Activated CD4-positive, alpha-beta T cell treated with anti-CD3 and anti-CD28 coated beads, Interleukin-10, Interleukin-2, amounts not matched to agents 100 ng/mL and 50 ng/mL, durations not matched to agents 16 hours and 8 hours (primary cell): Measurements from ENCODE around the gene ZFP36L2.
A peak's percentile ranks its signal among the peaks of the same experiment; 100 is the strongest.

ENCODE experiments used
- DNase-seq: peaks from one replicate; pipeline ENCODE4 v3.0.0-alpha.2; 2020

The ZFP36L2 gene

DNA sequence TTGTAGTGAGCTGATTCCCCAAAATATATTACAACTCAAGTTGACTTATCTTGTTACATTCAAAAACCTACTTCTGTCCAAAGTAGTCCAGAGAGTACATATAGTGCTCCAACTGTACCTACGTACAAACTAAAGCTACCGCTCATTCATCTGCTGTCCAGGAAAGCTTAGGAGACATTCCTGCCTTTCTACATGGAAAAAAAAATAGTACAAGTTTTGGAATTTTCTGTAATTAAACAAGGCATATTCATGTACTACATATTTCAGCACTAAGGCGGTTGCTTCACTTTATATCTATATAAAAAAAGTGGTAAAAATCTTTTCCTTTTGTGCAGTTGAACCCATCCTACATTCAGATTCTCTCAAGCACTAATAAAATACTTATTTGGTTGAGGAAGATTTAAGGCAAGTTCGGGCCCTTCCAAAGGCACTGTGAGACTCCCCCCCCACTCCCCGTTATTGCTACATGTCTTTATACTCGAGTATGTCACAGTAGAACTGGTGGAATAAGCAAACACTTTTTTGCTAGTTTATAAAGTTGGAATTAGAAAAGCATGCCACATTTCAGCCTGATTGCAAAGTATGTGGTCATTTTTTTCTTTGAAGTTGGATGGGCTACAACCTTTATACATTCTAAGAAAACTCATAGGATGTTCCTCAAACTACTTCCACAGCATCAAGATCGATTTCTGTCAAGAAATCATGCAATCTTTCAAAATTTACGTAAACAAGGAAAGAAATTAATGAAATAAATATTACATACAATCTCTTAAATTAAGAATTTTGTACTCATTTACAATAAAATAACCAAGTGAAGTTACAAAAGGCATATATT, 3.7 kb downstream of the ZFP36L2 start:
- DNase-seq = no peak

DNA sequence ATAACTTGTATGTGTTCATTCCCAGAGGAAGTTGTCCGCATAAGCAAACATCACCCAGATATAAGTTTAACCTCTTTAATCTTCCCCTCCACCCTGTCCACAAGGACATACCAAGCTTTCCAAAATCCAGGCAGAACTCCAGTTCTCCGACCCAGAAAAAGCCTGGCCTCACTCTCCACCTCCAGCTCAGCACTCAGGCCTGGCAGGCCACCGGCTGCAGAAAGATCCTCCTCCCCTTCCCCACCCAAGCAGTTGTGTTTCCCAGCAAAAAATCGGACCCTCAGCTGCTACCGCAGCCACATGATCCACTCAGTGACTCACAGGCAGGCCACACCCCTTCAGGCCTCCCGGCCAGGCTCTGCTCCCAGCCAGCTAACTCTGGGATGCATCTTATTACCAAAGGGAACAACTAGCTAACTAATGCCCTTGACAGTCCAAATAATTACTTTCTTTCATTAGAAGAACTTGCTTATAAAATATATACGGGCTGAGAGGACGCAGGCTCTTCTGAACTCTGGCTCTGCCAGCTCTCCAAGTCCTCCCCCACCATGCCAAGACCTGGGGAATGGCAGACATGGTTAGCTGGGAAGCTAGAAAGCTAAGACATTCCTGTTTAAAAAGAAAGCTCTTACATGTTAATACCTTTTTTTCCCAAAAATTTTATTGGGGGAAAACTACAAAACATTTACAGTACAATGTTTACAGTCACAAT, 4.5 kb downstream of the ZFP36L2 start:
- peak; percentile 70 for DNase-seq

DNA sequence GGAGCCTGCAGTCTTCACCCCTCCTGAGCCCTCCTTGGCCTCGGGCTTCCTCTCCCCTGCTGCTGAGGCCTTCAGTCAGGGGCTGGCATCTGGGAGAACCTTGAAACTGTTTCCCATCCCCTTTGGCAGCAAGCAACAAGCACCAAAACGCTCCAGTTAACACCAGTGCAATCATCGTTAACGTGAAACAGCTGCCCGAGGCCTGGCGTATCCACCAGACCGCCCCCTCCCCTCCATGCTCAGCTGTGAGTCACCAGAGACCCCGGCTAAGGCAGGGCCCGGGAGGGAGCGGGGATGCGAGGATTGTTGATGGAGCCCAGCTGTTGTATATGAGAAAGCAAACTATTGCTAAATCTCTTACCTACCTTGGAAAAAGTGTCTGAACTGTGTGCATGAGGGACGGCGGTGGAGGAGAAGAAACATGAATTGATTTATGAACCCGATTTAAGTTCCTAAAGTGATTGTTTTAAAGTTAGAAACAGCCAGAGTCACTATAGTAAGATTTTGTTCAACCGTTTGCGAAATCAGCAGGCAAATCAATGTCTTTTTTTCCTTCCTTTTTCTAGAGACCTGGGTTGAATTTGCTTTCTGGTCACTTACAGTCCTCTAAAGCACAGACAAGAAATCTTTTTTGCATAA, 5.2 kb downstream of the ZFP36L2 start:
- DNase-seq = peak; percentile 26

DNA sequence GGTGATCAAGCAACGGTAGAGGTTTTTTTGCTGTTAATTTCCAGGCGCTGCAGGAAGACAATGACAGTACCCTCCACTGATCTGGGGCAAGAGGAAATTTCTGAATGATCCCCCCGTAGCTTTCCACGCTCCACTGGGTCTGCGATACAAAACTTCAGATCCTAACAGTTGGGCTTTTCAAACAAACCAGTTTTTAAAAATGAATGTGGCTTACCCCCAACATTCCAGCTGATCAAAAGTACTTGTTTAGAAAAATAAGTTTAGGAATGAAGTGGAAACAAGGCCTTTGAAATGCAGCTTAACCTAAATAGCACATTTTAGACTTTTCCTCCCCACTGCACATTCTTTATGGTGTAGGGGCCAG, 5.7 kb downstream of the ZFP36L2 start:
- no peak for DNase-seq

DNA sequence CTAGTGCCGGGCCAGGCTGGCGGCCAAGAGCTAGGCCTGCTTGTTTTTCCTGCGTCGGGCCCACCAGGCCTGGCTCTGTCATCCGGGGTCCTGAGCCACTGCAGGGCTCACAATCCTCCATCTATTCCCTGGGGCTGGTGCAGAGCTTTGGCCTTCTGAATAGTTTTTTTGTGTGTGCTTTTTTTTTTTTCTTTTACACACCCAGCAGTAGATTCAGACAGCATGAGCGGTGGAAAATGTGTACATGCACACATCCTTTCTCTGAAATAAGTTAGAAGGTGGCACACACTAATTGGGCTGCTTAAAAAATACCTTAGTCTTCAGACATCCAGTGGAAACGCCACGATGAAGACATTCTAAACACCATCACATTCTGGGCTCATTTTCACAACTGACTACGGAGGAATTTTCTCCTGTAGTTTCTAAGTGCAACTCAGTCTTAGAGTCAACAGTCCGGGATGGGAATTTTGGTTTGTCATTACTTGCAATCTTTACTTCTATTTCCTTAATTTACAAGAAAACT, 6.1 kb downstream of the ZFP36L2 start:
- DNase-seq = no peak

DNA sequence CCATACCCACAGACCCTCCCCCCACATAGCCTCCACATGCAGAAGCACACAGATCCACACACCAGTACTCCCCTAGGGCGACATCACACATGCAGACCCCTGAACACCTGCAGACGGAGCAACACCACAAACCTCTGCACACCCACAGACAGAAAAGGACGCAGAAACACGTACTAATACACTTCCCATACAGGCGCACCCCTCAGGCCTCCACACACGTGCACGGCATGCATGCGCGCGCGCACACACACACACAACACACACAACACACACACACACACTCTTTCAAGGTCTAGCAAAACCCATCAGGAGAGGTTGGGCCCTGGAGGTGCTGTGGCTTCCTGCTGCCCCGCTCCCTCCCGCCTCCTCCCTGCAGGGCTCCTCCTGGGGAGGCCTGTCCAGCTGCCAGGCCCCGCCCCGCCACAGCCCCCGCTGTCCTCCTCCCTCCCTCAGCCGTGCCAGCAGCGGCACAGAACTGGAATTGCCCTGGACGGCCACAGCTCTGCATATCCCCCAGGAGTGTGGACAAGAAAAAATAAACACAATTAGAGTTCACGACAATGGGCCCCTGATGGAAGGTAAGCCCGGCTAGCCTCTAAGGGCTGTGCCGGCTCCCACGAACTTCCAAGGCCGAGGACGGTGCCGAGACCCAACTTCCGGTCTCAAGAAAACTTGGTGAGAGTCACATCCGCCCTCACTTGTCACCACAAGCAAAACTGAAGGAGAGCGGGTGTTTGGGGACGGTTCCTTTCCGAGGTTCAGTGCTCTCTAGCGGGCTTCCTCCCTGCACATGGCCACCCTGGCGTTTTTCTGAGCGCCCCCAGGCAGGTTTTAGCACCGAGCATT, 6.8 kb downstream of the ZFP36L2 start:
- DNase-seq = peak; percentile 90

DNA sequence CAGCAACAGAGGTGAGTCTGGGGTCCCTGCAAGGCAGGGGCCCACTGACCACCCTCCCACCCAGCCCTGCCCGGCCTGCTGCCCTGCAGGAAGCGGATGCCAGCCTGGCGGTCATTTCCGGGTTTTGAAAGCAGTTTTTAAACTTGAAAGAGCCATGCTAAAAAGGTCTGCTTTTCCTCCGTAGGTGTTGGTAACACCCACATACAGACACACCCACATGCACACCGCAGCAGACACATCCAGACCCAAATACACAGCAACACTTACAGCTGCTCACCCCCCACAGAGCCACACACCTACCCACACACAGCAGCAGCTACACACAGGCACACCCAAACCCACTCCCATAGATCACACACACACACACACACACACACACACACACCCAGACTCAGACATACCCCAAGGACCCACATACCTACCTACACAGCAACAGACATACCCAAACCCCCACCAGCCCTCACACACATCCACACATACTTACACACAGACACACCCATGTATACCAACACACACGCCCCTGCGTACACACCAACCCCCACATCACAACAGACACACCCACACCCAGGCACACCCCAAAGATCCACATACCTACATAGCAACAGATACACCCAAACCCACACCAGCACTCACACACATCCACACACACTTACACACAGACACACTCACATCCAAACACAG, 7.6 kb downstream of the ZFP36L2 start:
- DNase-seq = peak; percentile 82

DNA sequence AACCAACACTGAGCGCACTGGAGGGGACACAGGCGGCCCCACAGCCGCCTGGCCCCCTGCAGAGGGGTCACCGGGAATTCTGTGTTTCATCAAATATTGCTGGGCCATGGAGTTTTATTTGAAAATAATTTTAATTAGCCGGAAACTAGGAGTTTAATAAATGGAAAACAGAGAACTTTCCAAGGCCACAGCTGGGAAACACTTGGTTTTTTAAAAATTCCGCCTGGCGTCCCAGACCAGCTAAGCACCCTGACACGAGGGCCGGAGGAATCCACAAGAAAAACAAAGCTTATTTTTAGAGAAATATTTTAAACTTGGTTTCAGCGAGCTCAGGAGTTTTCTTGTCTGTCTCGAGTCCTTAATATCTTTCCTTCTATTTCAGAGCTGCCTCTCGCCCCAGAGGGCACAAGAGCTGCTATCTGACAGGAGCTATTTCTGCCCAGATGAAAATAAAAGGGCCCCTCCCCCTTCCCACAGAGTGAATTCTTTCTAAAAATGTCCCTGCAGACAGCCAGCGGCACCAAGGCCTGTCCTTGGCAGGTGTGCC, 8.2 kb downstream of the ZFP36L2 start:
- no peak for DNase-seq

DNA sequence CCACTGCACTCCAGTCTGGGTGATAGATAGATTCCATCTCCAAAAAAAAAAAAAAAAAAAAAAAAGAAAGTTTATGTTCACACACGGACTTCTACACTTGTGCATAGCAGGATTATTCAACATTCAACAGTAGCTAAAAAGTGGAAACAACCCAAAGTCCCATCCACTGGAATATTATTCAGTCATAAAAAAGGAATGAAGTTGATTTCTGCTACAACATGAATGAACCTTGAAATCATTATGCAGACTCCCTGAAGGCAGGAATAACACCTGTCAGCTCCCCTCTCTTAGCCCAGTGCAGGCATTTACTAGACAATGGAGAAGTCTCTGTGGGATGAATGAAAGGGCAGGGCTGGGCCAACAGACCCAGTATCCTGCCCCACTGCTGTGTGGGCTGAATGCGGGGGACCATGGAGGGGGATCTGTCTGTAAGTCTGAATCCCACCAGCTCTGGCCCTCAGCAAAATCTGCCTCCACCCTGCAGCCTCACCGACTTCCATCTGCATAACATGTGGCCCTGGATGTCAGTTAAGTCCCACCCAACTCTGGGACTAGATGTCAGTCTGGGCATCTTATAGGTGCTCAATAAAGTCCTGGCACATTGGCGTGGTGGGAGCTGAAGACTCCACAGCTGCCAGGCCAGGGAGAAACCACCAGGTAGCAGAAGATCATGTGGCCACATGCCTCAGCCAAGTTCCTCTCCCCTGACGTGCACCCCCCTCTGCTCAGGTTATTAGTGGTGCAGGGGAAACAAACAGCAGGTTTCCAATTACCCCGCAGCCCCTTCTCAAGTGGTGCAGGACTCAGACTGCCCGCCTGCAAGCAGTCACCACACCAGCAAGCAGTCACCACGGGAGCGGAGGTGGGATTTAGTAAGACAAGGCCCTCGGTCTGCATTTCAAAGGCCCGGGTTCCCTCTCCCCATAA, 8.9 kb downstream of the ZFP36L2 start:
- DNase-seq = no peak

DNA sequence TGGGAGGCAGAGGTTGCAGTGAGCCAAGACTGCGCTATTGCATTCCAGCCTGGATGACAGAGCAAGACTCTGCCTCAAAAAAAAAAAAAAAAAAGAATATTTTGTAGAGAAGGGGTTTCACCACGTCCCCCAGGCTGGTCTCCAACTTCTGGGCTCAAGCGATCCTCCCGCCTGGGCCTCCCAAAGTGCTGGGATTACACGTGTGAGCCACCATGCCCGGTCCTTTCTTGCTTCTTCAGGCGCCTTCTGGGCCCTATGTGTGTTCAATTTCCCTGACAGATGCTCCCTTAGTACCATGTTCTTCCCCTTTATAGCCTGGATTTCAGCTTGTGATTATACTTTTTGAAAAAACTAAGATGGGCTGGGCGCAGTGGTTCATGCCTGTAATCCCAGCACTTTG, 9.8 kb downstream of the ZFP36L2 start:
- no peak for DNase-seq

DNA sequence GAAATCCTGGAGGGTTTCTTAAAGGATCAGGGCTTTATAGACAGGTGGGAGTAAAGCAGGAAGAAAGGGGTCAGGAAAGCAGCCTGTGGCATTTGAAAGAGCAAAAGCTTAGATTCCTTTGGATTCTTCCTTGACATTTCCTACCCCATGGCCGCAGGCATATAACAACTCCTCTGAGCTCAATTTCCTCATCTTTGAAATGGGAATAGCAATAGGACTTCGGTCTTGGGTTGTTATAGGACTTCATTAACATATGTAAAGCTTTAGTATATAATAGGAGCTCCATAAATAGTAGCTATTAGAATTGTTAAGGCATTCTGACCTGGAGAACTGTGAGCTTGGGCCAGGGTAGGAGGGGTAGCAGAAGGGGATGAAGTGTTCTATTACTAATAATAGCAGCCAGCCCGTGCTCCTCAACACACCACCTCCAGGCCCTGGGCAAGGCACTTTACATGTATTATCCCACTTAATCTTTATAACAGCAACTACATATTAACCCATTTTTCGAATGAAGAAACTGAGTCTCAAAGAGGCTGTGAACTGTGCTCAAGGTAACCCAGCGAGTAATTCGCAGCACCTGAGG, 10.6 kb downstream of the ZFP36L2 start:
- no peak for DNase-seq

DNA sequence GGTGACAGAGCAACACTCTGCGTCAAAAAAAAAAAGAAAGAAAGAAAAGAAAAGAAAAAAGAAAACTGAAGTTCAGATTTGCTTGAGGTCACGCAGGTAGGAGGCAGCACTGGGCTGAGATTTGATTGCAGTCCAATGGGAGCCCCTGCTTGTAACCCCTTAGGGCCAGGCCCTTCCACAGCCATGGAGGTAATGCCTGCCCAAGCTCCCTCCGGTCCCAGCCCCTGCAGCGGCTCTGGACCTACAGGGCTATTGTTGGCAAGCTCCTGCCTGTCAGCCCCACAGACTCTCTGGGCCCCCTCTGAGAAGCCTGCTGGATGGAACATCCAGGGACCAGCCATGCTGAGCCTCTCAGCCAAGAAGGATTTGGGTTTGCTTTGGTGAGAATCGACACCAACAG, 12.2 kb downstream of the ZFP36L2 start:
- DNase-seq = no peak

DNA sequence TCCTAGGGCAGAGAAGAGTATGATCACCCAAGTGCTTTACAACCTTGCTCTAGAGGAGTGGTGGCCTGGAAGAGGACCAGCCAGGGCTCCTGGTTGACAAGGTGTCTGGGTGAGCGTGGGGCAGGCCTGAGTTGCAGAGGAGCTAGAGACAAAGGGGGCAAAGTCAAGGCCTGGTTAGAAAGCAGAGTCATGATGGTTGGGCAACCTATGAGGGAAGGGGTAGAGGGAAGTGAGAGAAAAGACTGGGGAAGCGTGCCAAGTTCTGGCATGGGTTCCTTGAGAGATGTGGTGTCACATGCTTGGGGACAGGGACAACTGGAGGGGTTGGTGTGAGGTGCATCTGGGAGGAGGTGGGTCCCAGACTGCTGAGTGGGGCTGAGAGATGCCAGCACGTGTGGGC, 13.5 kb downstream of the ZFP36L2 start:
- DNase-seq = no peak

DNA sequence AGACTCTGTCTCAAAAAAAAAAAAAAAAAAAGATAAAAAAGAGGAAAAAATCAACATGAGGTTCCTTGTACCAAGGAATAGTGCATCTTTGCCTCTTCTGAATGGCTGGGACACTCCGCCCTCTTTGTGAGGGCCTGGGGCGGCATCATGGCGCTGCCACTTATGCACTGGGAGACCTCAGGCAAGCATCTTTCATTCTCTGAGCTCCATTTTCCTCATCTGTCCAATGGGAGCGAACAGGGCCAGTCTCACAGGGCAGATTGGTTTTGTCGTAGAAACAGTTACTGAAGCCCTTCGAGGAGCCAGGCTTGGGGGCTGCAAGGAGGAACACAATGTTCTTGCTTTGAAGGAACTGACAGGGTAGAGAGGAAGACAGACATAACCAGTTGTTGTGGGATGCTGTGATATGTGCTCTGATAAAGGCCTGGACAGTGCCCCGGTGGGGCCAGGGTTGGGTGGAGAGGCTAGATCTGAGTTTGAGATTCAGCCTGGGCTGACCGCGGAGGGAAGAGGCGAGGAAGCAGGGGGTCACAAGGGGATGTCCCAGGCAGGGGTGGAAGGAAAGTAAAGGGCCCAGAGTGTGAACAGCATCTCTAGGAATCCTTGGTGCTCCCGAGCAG, 14.1 kb downstream of the ZFP36L2 start:
- DNase-seq = no peak

DNA sequence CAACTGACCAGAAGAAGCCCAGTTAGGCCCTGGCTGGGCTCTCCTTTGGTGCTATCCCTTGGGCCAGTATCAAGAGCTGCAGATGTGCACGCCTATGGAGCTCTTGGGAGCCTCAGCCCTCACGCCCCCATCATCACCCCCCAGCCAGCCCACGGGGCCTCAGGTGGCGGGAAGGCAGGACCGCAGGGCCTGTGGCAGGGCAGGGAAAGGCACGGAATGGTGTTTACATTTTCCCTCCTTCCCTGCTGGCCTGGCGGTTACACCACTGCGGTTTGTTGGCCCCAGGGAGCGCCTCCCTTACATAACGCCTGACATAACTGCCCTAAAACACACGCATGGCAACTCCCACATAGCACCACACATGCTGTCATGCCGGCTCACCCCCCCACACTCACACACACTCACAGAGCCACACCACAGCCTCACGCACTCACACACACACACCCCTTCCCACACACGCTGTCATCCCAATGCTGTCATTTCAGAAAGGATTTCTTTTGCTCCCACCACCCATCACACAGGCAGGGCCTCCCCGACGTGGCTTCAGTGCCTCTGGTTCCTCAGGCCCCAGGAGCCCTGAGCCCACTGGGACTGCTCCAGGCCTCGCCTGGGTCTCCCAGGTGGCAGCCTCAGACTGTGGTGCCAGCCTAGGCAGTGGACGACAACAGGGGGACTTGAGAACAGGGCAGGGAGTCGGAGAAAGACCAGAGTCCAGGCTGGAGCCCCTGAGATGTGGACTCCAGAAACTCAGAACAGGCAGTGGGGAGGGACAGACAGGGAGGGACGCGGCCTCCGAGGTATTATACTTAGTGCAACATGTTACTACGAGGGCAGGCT, 15.7 kb downstream of the ZFP36L2 start:
- no peak for DNase-seq

DNA sequence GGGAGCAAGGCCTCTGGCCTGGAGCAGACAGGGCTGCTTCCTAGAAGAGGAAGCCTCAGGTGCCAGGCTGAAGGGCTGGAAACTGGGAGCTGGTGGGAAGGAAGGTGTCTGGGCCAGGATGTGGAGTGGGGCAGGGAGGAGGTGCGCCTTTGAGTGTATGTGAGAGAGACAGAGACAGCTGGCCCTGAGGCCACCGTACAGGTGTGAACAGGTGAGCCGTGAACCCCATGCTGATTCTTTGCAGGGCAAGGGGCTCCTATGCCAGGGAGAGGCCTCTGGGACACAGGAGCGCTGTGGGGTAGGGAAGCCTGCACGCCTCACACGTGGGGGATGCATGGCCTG, 16.3 kb downstream of the ZFP36L2 start:
- no peak for DNase-seq

DNA sequence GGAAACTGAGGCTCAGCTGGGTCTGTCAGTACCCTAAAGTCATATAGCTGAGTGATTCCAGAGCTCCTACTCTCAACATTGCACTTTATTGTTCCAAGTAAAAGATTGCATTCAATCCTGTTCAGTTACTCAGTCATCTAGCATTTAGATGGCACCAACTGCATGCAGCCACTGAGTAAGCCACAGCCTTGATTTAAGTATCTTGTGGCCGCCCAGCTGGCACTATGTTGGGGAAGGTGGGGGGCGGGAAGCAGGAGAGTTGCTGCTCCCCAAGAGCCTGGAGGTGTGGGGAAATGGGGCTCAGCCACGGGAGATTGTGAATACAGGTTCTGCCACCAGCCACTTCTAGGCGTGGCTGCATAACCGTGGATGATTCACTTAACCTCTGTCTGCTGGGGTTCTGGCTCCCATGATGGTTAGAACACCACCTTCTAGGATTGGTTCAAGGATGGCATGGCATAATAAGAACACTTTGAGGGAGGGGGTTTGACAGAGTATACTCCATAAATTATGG, 17.1 kb downstream of the ZFP36L2 start:
- no peak for DNase-seq

DNA sequence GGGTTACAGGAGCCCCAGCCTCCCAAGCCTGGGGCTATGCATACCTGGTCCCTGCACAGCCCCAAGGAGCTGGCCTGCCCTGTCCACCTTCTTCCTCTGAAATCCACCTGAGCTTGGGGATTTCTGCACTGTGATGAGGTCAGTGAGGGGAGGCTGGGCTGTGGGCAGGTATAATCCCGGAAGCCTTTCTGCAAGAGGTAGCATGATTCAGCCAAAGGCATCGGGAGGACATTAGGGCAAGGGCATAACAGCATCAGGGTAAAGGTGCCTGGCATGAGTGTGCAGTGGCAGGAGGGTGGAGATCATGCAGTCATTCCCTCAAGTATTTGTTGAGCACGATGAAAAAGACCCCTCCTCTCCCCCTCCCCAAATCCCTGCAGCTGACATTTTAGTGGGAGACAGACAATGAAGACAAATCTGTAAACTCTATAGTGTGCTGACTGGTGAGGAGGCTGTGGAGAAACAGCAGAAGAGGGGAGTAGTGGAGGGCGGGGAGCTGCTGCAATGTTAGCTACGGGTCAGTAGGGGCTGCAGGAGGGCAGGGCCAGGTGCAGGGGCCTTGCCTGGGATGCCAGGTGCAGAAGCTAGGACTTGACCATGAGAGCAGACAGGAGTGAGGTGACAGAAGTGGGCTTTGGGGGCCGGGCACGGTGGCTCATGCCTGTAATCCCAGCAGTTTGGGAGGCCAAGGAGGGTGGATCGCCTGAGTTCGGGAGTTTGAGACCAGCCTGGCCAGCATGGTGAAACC, 18.7 kb downstream of the ZFP36L2 start:
- no peak for DNase-seq
